GM18867 (cell line): ENCODE data around the gene IL19.

ENCODE experiments used
- ATAC-seq: cut with Tn5 transposase; IDR thresholded peaks from one replicate; pipeline ENCODE4 v1.9.1; 2021; ENCODE audit warnings: mild to moderate bottlenecking, moderate library complexity; ENCODE audit not compliant: unreplicated experiment

The IL19 gene

DNA sequence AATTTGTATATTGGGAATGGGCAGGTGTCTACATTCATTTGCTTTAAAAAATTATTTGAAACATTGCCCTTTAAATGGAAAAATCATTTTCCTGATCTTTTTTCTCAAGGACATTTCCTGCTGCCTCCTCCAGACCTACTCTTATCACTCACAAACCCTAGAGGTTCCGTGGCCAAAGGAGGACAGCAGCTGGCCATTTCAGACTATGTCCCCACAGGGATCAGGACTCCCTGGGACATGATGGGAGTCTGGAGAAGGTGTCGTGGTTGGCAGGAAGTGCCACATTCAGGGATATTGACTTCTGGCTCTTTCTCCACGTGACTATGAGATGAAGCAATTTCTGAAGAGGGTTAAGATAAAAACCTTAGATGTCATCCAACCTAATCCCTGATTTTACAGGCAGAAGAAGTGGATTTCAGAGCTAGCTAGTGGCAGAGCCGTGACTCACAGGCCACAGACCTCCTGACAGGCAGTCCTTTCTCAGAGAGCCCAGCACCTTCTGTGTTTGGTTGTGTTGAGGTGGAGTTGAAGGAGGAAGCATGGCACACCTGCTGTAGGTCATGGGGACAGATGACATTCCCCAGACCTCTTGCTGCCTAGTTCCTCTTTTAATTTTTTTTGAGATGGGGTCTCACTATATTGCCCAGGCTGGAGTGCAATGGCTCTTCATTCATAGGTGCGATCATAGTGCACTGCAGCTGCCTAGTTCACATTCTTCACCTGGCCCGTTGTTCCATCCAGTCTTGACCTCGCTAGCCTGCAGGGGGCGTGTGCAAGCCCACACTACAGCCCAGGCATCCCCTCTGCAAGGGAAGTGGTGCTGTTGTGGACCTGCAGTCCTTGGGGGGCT, 27.2 kb downstream of the IL19 start:
- no peak for ATAC-seq

- ATAC-seq, result no peak
These were observed 27.9 kb downstream of the IL19 start for GRCh38 chr1:206798384-206798996.

- ATAC-seq, result no peak
These were observed 28.7 kb downstream of the IL19 start for GRCh38 chr1:206799311-206799710.

DNA sequence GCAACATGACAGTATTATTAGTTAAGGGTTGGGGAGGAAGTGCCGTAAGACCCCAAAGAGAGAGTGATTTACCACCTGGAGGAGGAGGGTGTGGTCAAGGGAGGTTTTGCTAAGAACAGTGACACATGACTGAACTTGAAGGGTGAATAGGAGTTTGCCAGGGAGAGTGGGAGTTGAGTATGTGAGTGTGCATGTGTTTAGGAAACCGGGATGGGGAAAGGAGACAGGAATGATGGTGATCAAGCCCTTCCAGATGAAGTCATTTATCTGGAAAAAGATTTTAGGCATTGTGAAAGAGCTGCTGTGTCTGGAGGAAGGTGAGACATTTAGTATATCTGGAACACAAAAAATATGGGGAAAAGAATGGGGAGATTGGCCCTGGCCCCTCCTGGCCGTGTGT, 29.8 kb downstream of the IL19 start:
- ATAC-seq, result no peak

DNA sequence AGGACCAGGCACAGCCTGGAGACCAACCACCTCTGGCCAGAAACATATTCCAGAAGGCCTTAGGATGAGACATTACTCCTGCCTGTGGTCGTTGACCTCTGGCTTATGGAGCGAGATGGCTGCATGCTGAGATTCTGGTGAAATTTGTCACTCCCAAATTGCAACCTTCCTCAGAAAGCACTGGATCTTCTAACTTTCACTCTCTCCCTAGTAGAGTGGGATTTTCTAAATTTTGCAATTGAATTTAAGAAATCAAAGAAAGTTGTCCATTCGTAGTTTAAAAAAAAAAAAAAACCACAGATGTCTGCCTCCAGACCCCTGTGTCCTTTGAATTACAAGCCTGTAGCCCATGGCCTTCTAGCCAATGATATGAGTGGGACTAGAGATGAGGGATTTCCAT, 30.3 kb downstream of the IL19 start:
- ATAC-seq, result no peak

DNA sequence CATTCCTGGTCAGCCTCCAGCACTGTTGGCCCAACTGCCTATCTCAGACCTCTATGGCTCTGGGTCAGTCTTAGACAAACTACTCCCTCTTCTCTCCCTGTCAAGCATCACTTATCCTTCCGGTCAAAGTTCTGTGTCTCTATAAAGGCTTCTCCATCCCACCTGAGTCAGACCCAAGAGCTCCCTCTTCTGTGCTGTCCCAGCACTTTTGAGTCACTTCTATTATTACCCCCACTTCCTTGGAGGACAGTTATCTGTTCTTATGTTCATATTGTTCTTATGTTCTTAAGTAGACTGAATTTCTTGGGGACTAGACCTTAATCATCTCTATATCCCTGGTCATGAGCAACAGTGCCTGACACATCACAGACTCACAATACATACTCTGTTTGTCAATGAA, 30.9 kb downstream of the IL19 start:
- ATAC-seq, result no peak

GRCh38 chr1:206802401-206802800, 31.8 kb downstream of the IL19 start:
- no peak for ATAC-seq

GRCh38 chr1:206803221-206803730, 32.7 kb downstream of the IL19 start:
- ATAC-seq, result peak; percentile 96

GRCh38 chr1:206804156-206804737, 33.7 kb downstream of the IL19 start:
- no peak for ATAC-seq

DNA sequence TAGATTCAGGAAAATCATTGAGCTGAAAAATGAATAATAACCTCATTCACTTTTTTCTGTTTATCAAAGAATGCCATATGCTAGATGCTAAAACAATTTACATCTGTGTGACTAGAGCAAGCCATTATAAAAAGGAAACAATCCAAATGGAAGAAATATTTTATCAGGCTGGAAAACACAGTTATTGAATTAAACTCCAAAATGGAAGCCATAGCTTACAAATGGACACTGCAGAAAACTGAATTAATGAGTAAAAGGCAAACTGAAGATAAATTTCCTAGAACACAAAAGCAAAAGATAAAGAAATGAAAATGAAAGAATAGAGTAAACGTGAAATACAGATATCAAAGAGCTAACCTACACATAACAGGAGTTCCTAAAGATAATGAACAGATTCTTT, 34.8 kb downstream of the IL19 start:
- ATAC-seq, result no peak

DNA sequence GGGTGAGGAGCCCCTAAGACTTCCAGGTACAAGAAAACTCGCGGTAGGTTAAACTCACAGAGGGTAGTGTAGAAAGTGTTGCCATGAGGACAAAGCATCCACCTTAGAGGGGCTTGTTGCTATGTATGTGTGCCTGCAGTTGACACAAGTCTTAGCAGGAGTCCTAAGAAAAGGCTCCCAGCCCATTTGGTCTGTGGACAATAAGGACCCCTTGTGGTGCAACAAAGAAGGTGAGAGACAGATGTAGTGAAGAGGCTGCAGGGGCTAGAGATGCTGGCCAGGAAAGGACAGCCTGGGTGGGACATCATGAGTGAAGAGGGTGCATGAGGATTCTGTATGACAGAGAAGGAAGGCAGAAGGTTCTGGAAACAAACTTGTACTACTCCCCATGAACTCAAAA, 38.0 kb downstream of the IL19 start:
- ATAC-seq, result no peak

GRCh38 chr1:206809504-206810084, 39.0 kb downstream of the IL19 start:
- no peak for ATAC-seq

DNA sequence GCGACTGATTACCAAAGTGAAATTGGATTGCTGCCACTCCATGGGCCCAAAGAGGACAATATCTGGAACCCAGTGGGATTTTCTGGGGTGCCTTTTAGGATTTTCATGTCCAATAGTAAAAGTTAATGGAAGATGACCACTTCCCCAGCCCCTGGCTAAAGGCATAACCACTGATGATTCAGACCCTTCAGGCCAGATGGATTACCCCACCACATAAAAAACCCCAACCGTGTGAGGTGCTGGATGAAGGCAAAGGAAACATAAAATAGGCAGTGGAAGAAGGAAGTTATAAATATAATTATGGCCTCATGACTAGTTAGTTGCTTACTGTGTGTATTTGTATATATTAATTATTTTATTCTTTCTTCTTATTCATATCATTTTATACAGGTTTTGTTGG, 41.9 kb downstream of the IL19 start:
- no peak for ATAC-seq

DNA sequence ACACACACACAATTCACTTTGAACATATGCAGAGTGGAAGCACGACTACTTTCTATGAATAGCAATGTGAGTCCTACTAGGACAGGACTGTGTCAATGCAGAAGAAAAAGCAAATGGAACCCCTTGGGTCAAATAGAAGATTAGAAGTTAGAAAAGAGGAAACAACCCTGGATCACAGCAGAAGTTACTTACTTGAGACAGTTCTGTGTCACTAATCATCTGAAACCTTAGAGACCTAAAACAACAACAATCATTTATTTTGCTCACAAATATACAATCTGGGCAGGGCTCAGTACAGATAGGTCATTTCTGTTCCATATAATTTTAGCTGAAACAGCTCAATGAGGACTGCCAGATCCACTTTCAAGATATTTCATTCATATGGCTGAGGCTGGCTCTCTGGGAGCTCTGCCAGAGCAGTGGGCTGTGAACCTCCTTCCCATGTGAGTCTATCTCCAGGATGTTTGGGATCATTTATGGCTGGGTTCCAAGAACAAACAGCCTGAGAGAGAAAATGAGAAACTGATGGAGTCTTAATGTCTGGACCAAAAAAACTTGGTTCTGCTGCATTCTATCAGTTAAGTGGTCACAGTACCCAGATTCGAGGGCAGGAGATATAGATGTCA, 44.3 kb downstream of the IL19 start:
- no peak for ATAC-seq

DNA sequence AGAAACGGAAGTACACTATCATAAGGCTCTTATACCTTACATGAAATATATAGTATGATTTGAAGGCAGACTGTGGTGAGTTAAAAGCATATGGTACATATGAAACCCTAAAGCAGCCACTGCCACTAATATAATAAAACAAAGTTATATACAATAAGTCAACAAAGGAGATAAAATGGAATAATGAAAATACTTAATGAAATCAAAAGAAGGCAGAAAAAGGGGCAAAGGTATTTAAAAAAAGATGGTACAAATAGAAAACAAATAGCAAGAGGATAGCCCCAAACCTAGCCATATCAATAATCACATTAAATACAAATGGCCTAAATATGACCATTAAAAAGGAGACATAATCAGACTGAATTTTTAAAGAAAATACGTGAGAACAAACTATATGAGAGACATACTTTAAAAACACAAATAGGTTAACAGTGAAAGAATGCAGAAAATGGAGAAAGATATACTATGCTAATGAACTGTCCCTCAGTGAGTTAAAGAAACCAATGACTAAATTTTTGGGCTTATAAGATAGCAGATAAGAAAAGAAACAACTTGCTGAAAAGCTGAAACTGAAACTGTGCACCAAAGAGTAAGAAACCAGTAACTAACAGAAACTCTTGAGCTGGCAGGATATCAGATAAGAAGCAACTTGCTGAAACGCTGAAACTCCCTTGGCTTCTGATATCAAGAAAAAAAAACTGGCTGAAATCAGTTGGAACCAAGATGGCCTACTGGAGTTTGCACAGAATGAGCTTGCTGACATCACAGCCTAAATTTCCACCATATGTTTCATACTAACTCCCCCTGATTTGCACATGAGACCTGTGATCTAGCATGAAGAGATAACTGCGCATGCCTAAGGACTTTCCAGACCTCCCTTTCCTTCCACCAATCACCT, 46.1 kb downstream of the IL19 start:
- peak; percentile 83 for ATAC-seq

DNA sequence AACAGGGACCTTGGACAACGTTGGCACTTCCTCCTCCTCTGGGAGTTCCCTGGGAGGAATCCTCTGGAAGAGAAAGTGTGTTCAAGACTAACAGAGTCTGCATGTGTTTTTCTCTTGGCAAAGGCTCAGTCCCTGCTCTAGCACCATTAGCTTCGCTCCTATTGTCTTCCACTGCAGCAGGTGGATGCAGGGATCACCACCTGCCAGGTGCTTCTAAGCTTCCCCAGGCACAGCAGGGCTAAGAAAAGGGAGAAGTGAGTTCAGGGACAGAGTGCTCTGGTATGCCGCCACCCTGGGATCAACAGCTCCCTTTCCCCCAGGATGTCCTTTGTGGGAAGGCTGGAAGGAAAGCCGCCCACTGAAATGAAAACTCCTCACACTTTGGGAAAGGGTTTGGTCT, 50.9 kb downstream of the IL19 start:
- no peak for ATAC-seq

DNA sequence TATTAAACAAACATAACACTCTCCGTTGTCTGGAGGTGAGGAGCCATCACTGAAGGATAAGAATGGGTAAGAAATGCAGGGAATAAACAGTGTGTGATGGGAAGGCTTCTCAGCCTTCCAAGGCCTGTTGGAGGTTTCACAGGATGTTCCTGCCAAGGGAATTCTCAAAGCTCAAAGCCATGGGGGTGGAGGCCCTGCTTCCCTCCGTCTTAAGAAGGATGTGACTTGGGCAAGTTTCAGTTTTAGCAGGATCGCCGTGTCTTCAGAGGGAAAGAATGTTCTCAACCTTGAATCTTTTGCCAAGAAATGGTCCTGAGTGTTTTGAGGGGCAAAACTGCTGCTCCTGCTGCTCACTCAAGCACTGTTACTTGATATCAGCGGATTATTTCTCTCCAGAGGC, 53.2 kb downstream of the IL19 start:
- ATAC-seq, result no peak

- no peak for ATAC-seq
These were observed 53.8 kb downstream of the IL19 start for GRCh38 chr1:206824331-206824730.

GRCh38 chr1:206826394-206826793, 55.8 kb downstream of the IL19 start:
- no peak for ATAC-seq

- no peak for ATAC-seq
These were observed 57.5 kb downstream of the IL19 start for GRCh38 chr1:206828061-206828460.
